Osteoblast (primary cell): Measurements from ENCODE around the gene CAMK2A. TPM values are rescaled to one million over a fixed set of nuclear protein-coding genes. Genes with fewer than 3 reads are reported as not detected.

Experiments
- DNase-seq: peaks from one replicate; pipeline ENCODE4 v3.0.0; 2011; ENCODE audit warnings: low spot score, mixed read lengths; ENCODE audit not compliant: insufficient read length; ENCODE audit errors: missing footprints
- H2AFZ ChIP-seq: 2 replicates; pipeline ENCODE4 v1.6.0; 2011; ENCODE audit warnings: mild to moderate bottlenecking, low read length
- H3K27ac ChIP-seq: 2 replicates; pipeline ENCODE4 v1.5.1; 2011; ENCODE audit warnings: mild to moderate bottlenecking, low read depth, low read length, moderate library complexity
- H3K27me3 ChIP-seq: 2 replicates; pipeline ENCODE4 v1.6.0; 2012; ENCODE audit warnings: mild to moderate bottlenecking, control low read depth, inconsistent platforms, low read length, moderate library complexity; ENCODE audit not compliant: insufficient read depth
- H3K36me3 ChIP-seq: 2 replicates; pipeline ENCODE4 v1.5.1; 2011; ENCODE audit warnings: mild to moderate bottlenecking, low read length, control low read depth, moderate library complexity; ENCODE audit not compliant: insufficient read depth
- H3K4me1 ChIP-seq: 2 replicates; pipeline ENCODE4 v1.5.1; 2011; ENCODE audit warnings: mild to moderate bottlenecking, low read length, control low read depth, moderate library complexity; ENCODE audit not compliant: insufficient read depth
- H3K4me2 ChIP-seq: 2 replicates; pipeline ENCODE4 v1.6.0; 2011; ENCODE audit warnings: mild to moderate bottlenecking, low read length; ENCODE audit not compliant: insufficient read depth
- H3K4me3 ChIP-seq: fragments of 200-600 bp; sonication (generic); 3 replicates; pipeline ENCODE4 v1.5.1; 2012; ENCODE audit warnings: mild to moderate bottlenecking, low read length, inconsistent platforms; ENCODE audit not compliant: insufficient read depth
- H3K79me2 ChIP-seq: 2 replicates; pipeline ENCODE4 v1.6.0; 2012; ENCODE audit warnings: mild to moderate bottlenecking, low read length, control low read depth, inconsistent platforms; ENCODE audit not compliant: insufficient read depth
- H3K9me3 ChIP-seq: 2 replicates; pipeline ENCODE4 v1.5.1; 2011; ENCODE audit warnings: low read depth, low read length, control low read depth
- H4K20me1 ChIP-seq: 2 replicates; pipeline ENCODE4 v1.6.0; 2012; ENCODE audit warnings: mild to moderate bottlenecking, low read length, control low read depth; ENCODE audit not compliant: insufficient read depth
- total RNA-seq: library from RNA; depleted of rRNA; stranded (reverse); fragments of >200 nt; gene quantifications from 2 replicates; pipeline ENCODE4 v1.2.3, GENCODE V29; 2012
- TF ChIP-seq, protein P1 (sequence below): IDR thresholded peaks from 2 replicates; pipeline ENCODE4 v1.5.1; 2011; ENCODE audit warnings: mild to moderate bottlenecking, low read depth, low read length, moderate library complexity; ENCODE audit errors: extremely low read depth

The CAMK2A gene
- total RNA-seq, 1 donor, result 0.36 TPM

DNA sequence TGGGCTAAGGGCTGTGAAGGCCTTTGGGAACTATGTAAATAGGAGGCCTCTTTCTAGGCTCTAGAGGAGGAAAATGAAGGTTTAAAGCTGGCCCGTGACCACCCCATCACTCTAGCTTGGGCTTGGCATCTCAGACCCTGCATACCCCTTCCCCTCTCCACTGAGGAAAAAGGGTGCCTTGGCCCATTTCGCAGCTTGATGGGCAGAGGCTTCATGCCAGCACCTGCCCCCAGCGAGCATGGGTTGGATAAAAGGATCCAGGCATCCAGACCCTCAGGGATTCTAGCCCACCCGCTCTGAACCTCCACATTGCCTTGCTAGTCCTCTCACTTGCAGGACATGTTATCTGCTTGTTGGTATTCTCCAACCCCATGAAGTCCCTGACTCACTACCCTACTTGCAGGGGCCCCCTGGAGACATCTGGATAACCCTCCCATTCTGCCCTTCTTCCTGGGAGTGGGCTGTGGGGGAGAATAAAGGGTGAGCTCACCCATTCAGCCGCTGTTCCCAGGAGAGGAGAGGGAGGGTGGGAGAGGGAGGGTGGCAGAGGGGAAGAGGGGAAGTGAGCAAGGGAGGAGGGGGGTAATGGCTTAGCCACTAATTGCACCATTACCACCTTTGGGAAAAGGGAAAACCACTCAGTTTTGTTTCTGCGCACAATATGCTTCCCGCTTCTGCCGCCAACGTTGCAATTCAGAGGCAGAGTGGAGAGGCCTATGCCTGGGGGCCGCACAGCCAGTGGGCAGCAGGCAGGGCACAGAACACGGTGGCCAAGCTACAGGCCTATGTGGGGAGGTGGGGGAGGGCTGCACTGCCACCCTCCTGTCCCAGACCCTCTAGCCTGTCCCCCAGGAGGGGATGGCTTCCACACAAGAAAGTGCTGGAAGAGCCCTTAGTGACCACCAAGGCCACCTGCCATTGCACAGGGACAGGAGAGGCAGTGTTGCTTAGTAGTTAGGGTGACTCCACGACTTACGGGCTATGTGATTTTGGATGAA lies 2.1 kb upstream of the CAMK2A start:
- H3K36me3 ChIP-seq, result no peaks in the 10 kb centered on the region
- no peak for DNase-seq
- H3K27ac ChIP-seq, result no peak overlapping the region
- H3K79me2 ChIP-seq, result no peaks in the 10 kb centered on the region
- no peak overlapping the region for H3K4me3 ChIP-seq
- H3K27me3 ChIP-seq, result no peaks in the 10 kb centered on the region
- no peak overlapping the region for H3K4me2 ChIP-seq
- no peak overlapping the region for H2AFZ ChIP-seq
- peaks cover 24% of the 10 kb centered on the region for H3K4me1 ChIP-seq
- TF ChIP-seq, protein P1, sequence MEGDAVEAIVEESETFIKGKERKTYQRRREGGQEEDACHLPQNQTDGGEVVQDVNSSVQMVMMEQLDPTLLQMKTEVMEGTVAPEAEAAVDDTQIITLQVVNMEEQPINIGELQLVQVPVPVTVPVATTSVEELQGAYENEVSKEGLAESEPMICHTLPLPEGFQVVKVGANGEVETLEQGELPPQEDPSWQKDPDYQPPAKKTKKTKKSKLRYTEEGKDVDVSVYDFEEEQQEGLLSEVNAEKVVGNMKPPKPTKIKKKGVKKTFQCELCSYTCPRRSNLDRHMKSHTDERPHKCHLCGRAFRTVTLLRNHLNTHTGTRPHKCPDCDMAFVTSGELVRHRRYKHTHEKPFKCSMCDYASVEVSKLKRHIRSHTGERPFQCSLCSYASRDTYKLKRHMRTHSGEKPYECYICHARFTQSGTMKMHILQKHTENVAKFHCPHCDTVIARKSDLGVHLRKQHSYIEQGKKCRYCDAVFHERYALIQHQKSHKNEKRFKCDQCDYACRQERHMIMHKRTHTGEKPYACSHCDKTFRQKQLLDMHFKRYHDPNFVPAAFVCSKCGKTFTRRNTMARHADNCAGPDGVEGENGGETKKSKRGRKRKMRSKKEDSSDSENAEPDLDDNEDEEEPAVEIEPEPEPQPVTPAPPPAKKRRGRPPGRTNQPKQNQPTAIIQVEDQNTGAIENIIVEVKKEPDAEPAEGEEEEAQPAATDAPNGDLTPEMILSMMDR, result no peak
- no peaks in the 10 kb centered on the region for H3K9me3 ChIP-seq
- H4K20me1 ChIP-seq, result no peaks in the 10 kb centered on the region

DNA sequence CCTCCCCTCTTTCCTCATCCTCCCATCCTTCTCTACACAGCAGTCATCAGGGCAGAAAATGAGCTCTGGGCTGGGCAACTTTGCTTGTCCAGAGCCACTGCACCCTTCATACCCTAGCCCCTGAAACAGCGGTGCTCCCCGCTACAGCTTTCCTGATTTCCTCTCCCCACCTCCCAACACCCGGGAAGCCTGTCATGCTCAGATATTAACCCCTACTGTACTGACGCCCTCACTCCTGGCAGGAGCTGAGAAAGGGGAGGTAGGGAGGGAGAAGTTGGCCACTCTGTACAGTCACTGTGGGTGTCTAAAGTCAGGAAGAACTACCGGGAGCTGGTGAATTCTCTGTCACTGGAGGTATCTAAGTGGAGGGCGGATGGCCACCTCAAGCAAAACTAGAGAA lies 782 bp downstream of the CAMK2A start:
- no peak overlapping the region for H3K4me2 ChIP-seq
- H3K36me3 ChIP-seq, result no peaks in the 10 kb centered on the region
- H3K4me3 ChIP-seq, result no peak overlapping the region
- H4K20me1 ChIP-seq, result no peaks in the 10 kb centered on the region
- TF ChIP-seq, protein P1, result no peak
- no peaks in the 10 kb centered on the region for H3K79me2 ChIP-seq
- no peaks in the 10 kb centered on the region for H3K9me3 ChIP-seq
- H3K4me1 ChIP-seq, result peaks cover 25% of the 10 kb centered on the region
- no peak for DNase-seq
- no peaks in the 10 kb centered on the region for H3K27me3 ChIP-seq
- no peak overlapping the region for H2AFZ ChIP-seq
- H3K27ac ChIP-seq, result no peak overlapping the region

DNA sequence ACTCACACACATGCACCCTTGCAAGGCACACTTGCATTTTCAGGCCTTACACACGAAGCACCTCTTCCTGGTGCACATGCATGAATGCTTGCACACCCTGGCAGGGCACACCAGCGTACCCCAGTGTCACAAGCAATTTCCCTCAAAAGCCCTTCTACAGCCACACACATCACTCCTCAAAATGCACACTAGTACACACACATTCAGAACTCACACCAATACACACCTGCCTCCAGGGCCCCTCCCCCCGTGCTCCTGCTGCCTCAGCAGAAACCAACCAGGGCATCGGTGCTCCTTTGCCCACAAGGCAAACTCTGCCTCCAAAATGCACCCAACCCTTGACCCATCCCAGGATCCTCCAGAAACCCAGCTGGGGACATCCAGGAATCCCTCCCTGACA lies 1.2 kb downstream of the CAMK2A start:
- no peak overlapping the region for H3K4me2 ChIP-seq
- no peak overlapping the region for H3K4me3 ChIP-seq
- peaks cover 25% of the 10 kb centered on the region for H3K4me1 ChIP-seq
- H4K20me1 ChIP-seq, result no peaks in the 10 kb centered on the region
- no peak overlapping the region for H3K27ac ChIP-seq
- TF ChIP-seq, protein P1, result no peak
- H3K36me3 ChIP-seq, result no peaks in the 10 kb centered on the region
- no peaks in the 10 kb centered on the region for H3K9me3 ChIP-seq
- no peak for DNase-seq
- no peaks in the 10 kb centered on the region for H3K79me2 ChIP-seq
- H2AFZ ChIP-seq, result no peak overlapping the region
- H3K27me3 ChIP-seq, result no peaks in the 10 kb centered on the region

DNA sequence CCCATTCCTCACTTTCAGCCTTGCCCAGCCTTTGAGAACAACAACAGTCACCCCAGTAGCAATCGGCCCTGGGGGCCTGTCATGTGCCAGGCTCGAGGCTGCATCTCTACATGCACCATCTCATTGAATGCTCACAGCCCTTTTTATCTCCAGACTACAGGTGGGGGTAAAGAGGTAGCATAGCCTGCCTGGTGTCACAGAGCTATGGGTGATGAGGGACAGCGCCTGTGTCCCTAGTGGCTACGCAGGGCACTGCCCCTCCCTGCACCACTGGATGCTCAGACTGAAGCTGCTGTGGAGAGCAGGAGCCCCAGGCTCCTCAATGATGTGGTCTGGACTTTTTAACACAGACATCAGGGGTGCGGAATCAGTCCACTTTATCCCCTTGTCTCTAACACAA lies 2.8 kb downstream of the CAMK2A start:
- DNase-seq, result peak; percentile 38
- Histone ChIP-seq H3K4me3 (no peak overlapping the region), H2AFZ (no peak overlapping the region), H3K9me3 (no peaks in the 10 kb centered on the region), H3K4me2 (no peak overlapping the region), H3K36me3 (no peaks in the 10 kb centered on the region), H3K79me2 (no peaks in the 10 kb centered on the region), H4K20me1 (no peaks in the 10 kb centered on the region), H3K4me1 (peaks cover 18% of the 10 kb centered on the region), H3K27me3 (no peaks in the 10 kb centered on the region), H3K27ac (no peak overlapping the region)
- TF ChIP-seq, protein P1, result no peak
